CD14-positive monocyte (primary cell): Measurements from ENCODE around the gene POLE2. TPM values are rescaled to one million over a fixed set of nuclear protein-coding genes. Genes with fewer than 3 reads are reported as not detected.

Experiments
- DNase-seq, 3 donors: peaks; one replicate each; pipeline ENCODE4 v3.0.0-alpha.2; 2011 to 2022
- H2AFZ ChIP-seq: 2 replicates; pipeline ENCODE4 v1.6.0; 2012; ENCODE audit warnings: mild to moderate bottlenecking, low read depth, low read length, inconsistent platforms; ENCODE audit not compliant: insufficient read depth, poor library complexity, severe bottlenecking
- H3K27ac ChIP-seq, 2 donors: 1 replicate in 1 of 2; 2 replicates in 1 of 2; pipeline ENCODE4 v1.5.1; 2012 to 2013; ENCODE audit warnings: low read length in 2 of 2, control low read depth in 1 of 2, inconsistent platforms in 1 of 2, low read depth in 1 of 2, mild to moderate bottlenecking in 1 of 2
- H3K27me3 ChIP-seq, 2 donors: one replicate each; pipeline versions ENCODE4 v1.6.0 to v1.6.1; 2011 to 2013; ENCODE audit warnings: low read length in 2 of 2; ENCODE audit not compliant: control insufficient read depth in 2 of 2, insufficient read depth in 2 of 2
- H3K36me3 ChIP-seq, 2 donors: replicated peaks in 1 of 2; 1 replicate in 1 of 2; 2 replicates in 1 of 2; pipeline versions ENCODE4 v1.5.1 to v1.6.1; 2012 to 2013; ENCODE audit warnings: low read length in 2 of 2, control low read depth in 1 of 2, inconsistent platforms in 1 of 2, mild to moderate bottlenecking in 1 of 2; ENCODE audit not compliant: insufficient read depth in 2 of 2, control insufficient read depth in 1 of 2
- H3K4me1 ChIP-seq, 2 donors: 1 replicate in 1 of 2; 2 replicates in 1 of 2; pipeline versions ENCODE4 v1.5.1 to v1.6.1; 2012 to 2013; ENCODE audit warnings: low read length in 2 of 2, control low read depth in 1 of 2, inconsistent platforms in 1 of 2, mild to moderate bottlenecking in 1 of 2, moderate library complexity in 1 of 2; ENCODE audit not compliant: insufficient read depth in 2 of 2, control insufficient read depth in 1 of 2
- H3K4me2 ChIP-seq: replicated peaks from 2 replicates; pipeline ENCODE3; 2012; ENCODE audit warnings: low read length, moderate library complexity, mild to moderate bottlenecking; ENCODE audit not compliant: poor library complexity, severe bottlenecking; ENCODE audit errors: extremely low read depth
- H3K4me3 ChIP-seq, 3 experiments: fragments of 200-600 bp in 1 of 3; sonication (generic) in 1 of 3; replicated peaks in 1 of 3; 1 replicate in 2 of 3; 2 replicates in 1 of 3; pipeline ENCODE4 v1.5.1; 2011 to 2013; ENCODE audit warnings: low read length in 3 of 3, mild to moderate bottlenecking in 3 of 3, control low read depth in 2 of 3, low read depth in 2 of 3, inconsistent platforms in 1 of 3, moderate library complexity in 1 of 3
- H3K79me2 ChIP-seq: 2 replicates; pipeline ENCODE4 v1.6.0; 2012; ENCODE audit warnings: mild to moderate bottlenecking, control low read depth, inconsistent platforms, low read length, moderate library complexity; ENCODE audit not compliant: insufficient read depth
- H3K9ac ChIP-seq: 2 replicates; pipeline ENCODE4 v1.6.0; 2017; ENCODE audit warnings: low read length, mild to moderate bottlenecking; ENCODE audit not compliant: insufficient read depth, poor library complexity, severe bottlenecking
- H3K9me3 ChIP-seq, 2 donors: replicated peaks in 1 of 2; 1 replicate in 1 of 2; 2 replicates in 1 of 2; pipeline versions ENCODE4 v1.5.1 to v1.6.1; 2012 to 2013; ENCODE audit warnings: low read length in 2 of 2, control low read depth in 1 of 2; ENCODE audit not compliant: control insufficient read depth in 1 of 2, insufficient read depth in 1 of 2
- H4K20me1 ChIP-seq: 2 replicates; pipeline ENCODE4 v1.6.0; 2012; ENCODE audit warnings: mild to moderate bottlenecking, low read length, control low read depth, moderate library complexity; ENCODE audit not compliant: insufficient read depth
- H3K27ac Mint-ChIP-seq, 7 donors: one replicate each; pipeline ENCODE4 v1.8.0; 2020; ENCODE audit warnings: mild to moderate bottlenecking in 7 of 7, mixed read lengths in 7 of 7, moderate library complexity in 6 of 7, inconsistent platforms in 2 of 7
- H3K27me3 Mint-ChIP-seq, 3 donors: one replicate each; pipeline ENCODE4 v1.8.0; 2021 to 2022; ENCODE audit warnings: low read depth in 3 of 3, mild to moderate bottlenecking in 3 of 3, mixed read lengths in 3 of 3, moderate library complexity in 3 of 3, inconsistent platforms in 1 of 3
- H3K36me3 Mint-ChIP-seq, 2 donors: one replicate each; pipeline ENCODE4 v1.8.0; 2020; ENCODE audit warnings: mixed read lengths in 2 of 2, inconsistent platforms in 1 of 2, mild to moderate bottlenecking in 1 of 2
- H3K4me1 Mint-ChIP-seq: one replicate; pipeline ENCODE4 v1.8.0; 2020; ENCODE audit warnings: mild to moderate bottlenecking, mixed read lengths
- H3K4me3 Mint-ChIP-seq, 2 donors: one replicate each; pipeline ENCODE4 v1.8.0; 2020; ENCODE audit warnings: mild to moderate bottlenecking in 2 of 2, mixed read lengths in 2 of 2, moderate library complexity in 1 of 2
- H3K9me3 Mint-ChIP-seq, 7 donors: one replicate each; pipeline ENCODE4 v1.8.0; 2020 to 2022; ENCODE audit warnings: mixed read lengths in 7 of 7, mild to moderate bottlenecking in 6 of 7, moderate library complexity in 6 of 7, inconsistent platforms in 2 of 7
- CTCF ChIP-seq: fragments of 200-600 bp; IDR thresholded peaks from one replicate; pipeline ENCODE4 v1.8.0; 2022; ENCODE audit warnings: antibody characterized with exemption, mild to moderate bottlenecking
- WGBS: methylation state at CpG from one replicate; pipeline ENCODE4 v1.1.5; 2013; ENCODE audit warnings: missing lambda C conversion rate; ENCODE audit not compliant: insufficient coverage; 5-methylcytosine and 5-hydroxymethylcytosine counted together
- intact Hi-C, 2 donors: fragments of 100-400 bp; cut with micrococcal nuclease; formaldehyde crosslinking; loops; one replicate each; pipeline versions ENCODE4 v1.15.0 to v1.15.1; 2023
- polyA plus RNA-seq, 3 donors: library from polyadenylated mRNA; depleted of rRNA in 1 of 3; unstranded in 2 of 3; stranded (reverse) in 1 of 3; fragments of 300-500 nt in 2 of 3; fragments of >200 nt in 1 of 3; fragmentation: Illumina TruSeq in 2 of 3; gene quantifications; 1 replicate in 2 of 3; 2 replicates in 1 of 3; pipeline ENCODE4 v1.2.3, GENCODE V29; 2012 to 2021

The POLE2 gene
- polyA plus RNA-seq, 3 donors, result 0.18 to 0.57 (median 0.47) TPM

- H3K36me3 Mint-ChIP-seq, result peaks cover 16 to 41% of the 10 kb centered on the region in 2 donors
Measured at GRCh38 chr14:49677643-49678042, 10.4 kb downstream of the POLE2 start.

DNA sequence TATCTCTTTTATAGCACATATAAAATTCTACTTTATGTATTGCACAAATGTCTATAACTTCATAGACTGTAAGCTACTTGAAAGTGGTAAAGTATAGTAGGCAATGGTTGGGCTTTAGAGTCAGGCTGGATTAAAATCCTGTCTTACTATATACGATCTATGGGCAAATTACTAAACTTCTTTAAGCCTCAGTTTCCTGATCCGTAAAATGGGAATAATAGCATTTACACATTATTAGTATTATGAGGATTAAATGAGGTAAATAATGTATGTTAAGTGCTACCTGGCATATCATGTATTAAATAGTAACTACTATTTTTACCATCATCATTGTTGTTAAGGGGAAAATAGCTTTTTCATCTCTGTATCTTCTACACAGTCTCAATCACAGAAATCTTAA lies 14.4 kb downstream of the POLE2 start:
- no peak for DNase-seq
- H3K36me3 ChIP-seq, result peaks cover 4 to 18% of the 10 kb centered on the region in 2 donors
- H3K4me3 ChIP-seq, result no peak overlapping the region
- Mint-ChIP-seq H3K27me3 (no peaks in the 10 kb centered on the region), H3K4me1 (no peaks in the 10 kb centered on the region), H3K9me3 (no peaks in the 10 kb centered on the region), H3K36me3 (peaks cover 12 to 36% of the 10 kb centered on the region in 2 donors), H3K27ac (no peak overlapping the region), H3K4me3 (no peak overlapping the region)
- no peaks in the 10 kb centered on the region for H3K79me2 ChIP-seq
- TF ChIP-seq CTCF, result no peak
- no peaks in the 10 kb centered on the region for H3K9me3 ChIP-seq
- no peaks in the 10 kb centered on the region for H4K20me1 ChIP-seq
- no CpG with 5 or more reads among the region's 2 CpGs for WGBS
- no peak overlapping the region for H3K9ac ChIP-seq
- H3K4me1 ChIP-seq, result no peaks in the 10 kb centered on the region
- H3K27ac ChIP-seq, result no peak overlapping the region
- no peak overlapping the region for H2AFZ ChIP-seq
- no peaks in the 10 kb centered on the region for H3K27me3 ChIP-seq
- H3K4me2 ChIP-seq, result no peak overlapping the region
- intact Hi-C loops, result no loop called here

More at GRCh38 chr14:49677643-49678042, 10.4 kb downstream of the POLE2 start:
- H2AFZ ChIP-seq, result no peak overlapping the region
- Mint-ChIP-seq H3K4me1 (no peaks in the 10 kb centered on the region), H3K9me3 (no peaks in the 10 kb centered on the region), H3K27me3 (no peaks in the 10 kb centered on the region), H3K27ac (peak overlapping the region in 1 of 7 donors; percentile 19), H3K4me3 (no peak overlapping the region)
- H3K4me2 ChIP-seq, result no peak overlapping the region
- H3K9me3 ChIP-seq, result no peaks in the 10 kb centered on the region
- no peak for DNase-seq
- intact Hi-C loops, result no loop called here
- H4K20me1 ChIP-seq, result no peaks in the 10 kb centered on the region
- no peaks in the 10 kb centered on the region for H3K27me3 ChIP-seq
- no peak for TF ChIP-seq CTCF
- H3K4me1 ChIP-seq, result no peaks in the 10 kb centered on the region
- no peak overlapping the region for H3K9ac ChIP-seq
- no peaks in the 10 kb centered on the region for H3K79me2 ChIP-seq
- H3K36me3 ChIP-seq, result peaks cover 0 to 30% of the 10 kb centered on the region in 2 donors
- no peak overlapping the region for H3K4me3 ChIP-seq
- 100% methylated on average over 3 of the region's 4 CpGs for WGBS
- no peak overlapping the region for H3K27ac ChIP-seq
